ENCODE data around the gene CASZ1.

DNA sequence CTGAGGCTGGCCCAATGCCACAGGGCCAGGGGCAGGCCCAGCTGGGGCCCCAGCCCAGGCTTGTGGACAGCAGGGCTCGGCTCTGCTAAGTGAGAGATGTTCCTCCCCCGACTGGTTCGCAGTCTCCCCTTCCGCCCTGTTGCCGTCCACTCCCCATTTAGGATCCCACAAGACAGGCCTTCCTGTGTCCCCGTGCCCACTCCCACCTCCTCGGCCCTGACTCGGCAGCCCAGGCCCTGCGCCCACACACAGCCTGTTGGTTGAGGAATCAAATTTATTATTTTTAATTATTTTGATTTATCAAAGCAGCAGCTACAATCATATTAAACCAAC, 78.4 kb downstream of the CASZ1 start:
- TF ChIP-seq, protein P1, sequence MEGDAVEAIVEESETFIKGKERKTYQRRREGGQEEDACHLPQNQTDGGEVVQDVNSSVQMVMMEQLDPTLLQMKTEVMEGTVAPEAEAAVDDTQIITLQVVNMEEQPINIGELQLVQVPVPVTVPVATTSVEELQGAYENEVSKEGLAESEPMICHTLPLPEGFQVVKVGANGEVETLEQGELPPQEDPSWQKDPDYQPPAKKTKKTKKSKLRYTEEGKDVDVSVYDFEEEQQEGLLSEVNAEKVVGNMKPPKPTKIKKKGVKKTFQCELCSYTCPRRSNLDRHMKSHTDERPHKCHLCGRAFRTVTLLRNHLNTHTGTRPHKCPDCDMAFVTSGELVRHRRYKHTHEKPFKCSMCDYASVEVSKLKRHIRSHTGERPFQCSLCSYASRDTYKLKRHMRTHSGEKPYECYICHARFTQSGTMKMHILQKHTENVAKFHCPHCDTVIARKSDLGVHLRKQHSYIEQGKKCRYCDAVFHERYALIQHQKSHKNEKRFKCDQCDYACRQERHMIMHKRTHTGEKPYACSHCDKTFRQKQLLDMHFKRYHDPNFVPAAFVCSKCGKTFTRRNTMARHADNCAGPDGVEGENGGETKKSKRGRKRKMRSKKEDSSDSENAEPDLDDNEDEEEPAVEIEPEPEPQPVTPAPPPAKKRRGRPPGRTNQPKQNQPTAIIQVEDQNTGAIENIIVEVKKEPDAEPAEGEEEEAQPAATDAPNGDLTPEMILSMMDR (IDR thresholded peaks at IDR 0.05): no peak
- no peak for TF ChIP-seq POLR2A (IDR thresholded peaks at IDR 0.05)

Data from lower leg skin (tissue), 3 donors.